GM23248 (cell line): Measurements from ENCODE around the gene CABCOCO1. TPM values are rescaled to one million over a fixed set of nuclear protein-coding genes. Genes with fewer than 3 reads are reported as not detected.

ENCODE experiments used
- DNase-seq: peaks from one replicate; pipeline ENCODE4 v3.0.0-alpha.2; 2015
- H2AFZ ChIP-seq: fragments of 200-600 bp; sonication (generic); 2 replicates; pipeline ENCODE4 v1.6.1; 2016; ENCODE audit warnings: antibody characterized with exemption
- H3F3A ChIP-seq: fragments of 200-600 bp; sonication (generic); 2 replicates; pipeline ENCODE4 v1.6.1; 2016; ENCODE audit warnings: mild to moderate bottlenecking, antibody characterized with exemption, mixed run types; ENCODE audit not compliant: insufficient read depth
- H3K27ac ChIP-seq: fragments of 200-600 bp; sonication (generic); 2 replicates; pipeline ENCODE4 v1.5.1; 2016; ENCODE audit warnings: mild to moderate bottlenecking
- H3K27me3 ChIP-seq: fragments of 200-600 bp; sonication (generic); replicated peaks from 2 replicates; pipeline ENCODE4 v1.6.1; 2016; ENCODE audit warnings: mild to moderate bottlenecking; ENCODE audit not compliant: insufficient read depth
- H3K36me3 ChIP-seq: fragments of 200-600 bp; sonication (generic); 2 replicates; pipeline ENCODE4 v1.6.1; 2016; ENCODE audit warnings: low read depth, mild to moderate bottlenecking
- H3K4me1 ChIP-seq: fragments of 200-600 bp; sonication (generic); 2 replicates; pipeline ENCODE4 v1.6.1; 2016; ENCODE audit warnings: mild to moderate bottlenecking; ENCODE audit not compliant: insufficient read depth
- H3K4me2 ChIP-seq: fragments of 200-600 bp; sonication (generic); one replicate; pipeline ENCODE4 v1.6.1; 2016; ENCODE audit warnings: mild to moderate bottlenecking; ENCODE audit not compliant: unreplicated experiment
- H3K4me3 ChIP-seq: fragments of 200-600 bp; sonication (generic); 2 replicates; pipeline ENCODE4 v1.5.1; 2016; ENCODE audit warnings: mild to moderate bottlenecking
- H3K79me2 ChIP-seq: fragments of 200-600 bp; sonication (generic); 2 replicates; pipeline ENCODE4 v1.6.1; 2016; ENCODE audit warnings: mild to moderate bottlenecking; ENCODE audit not compliant: insufficient read depth
- H3K9ac ChIP-seq: fragments of 200-600 bp; sonication (generic); 2 replicates; pipeline ENCODE4 v1.6.1; 2016; ENCODE audit warnings: mild to moderate bottlenecking
- H3K9me2 ChIP-seq: fragments of 200-600 bp; sonication (generic); 2 replicates; pipeline ENCODE4 v1.6.1; 2016; ENCODE audit warnings: mixed run types, mild to moderate bottlenecking, moderate library complexity; ENCODE audit not compliant: insufficient read depth
- H3K9me3 ChIP-seq: fragments of 200-600 bp; sonication (generic); one replicate; pipeline ENCODE4 v1.6.1; 2017; ENCODE audit warnings: low read depth
- H4K20me1 ChIP-seq: fragments of 200-600 bp; sonication (generic); 2 replicates; pipeline ENCODE4 v1.6.0; 2016; ENCODE audit not compliant: insufficient read depth
- EZH2 ChIP-seq: fragments of 200-600 bp; sonication (generic); IDR thresholded peaks from 2 replicates; pipeline ENCODE4 v1.6.1; 2018; ENCODE audit warnings: antibody characterized with exemption, mild to moderate bottlenecking; ENCODE audit not compliant: insufficient read depth, poor library complexity, severe bottlenecking
- EZH2phosphoT487 ChIP-seq: fragments of 200-600 bp; sonication (generic); IDR thresholded peaks from 2 replicates; pipeline ENCODE4 v1.6.1; 2018; ENCODE audit warnings: antibody characterized with exemption, moderate library complexity, mild to moderate bottlenecking, low read depth; ENCODE audit not compliant: insufficient read depth
- WGBS, 2 experiments: methylation state at CpG; one replicate each; pipeline ENCODE4 v1.1.6; 2015 to 2017; ENCODE audit warnings: low lambda C conversion rate in 2 of 2, low coverage in 1 of 2; ENCODE audit errors: missing lambda C conversion rate in 2 of 2; 5-methylcytosine and 5-hydroxymethylcytosine counted together
- in situ Hi-C: fragments of 300-500 bp; cut with MboI; formaldehyde crosslinking; loops from 2 replicates; pipeline ENCODE4 v1.15.0; 2020
- polyA plus RNA-seq: library from polyadenylated mRNA; unstranded; fragments of >200 nt; fragmentation: Nextera tagmentation; extraction: Ambion mirVana; gene quantifications from 2 replicates; pipeline ENCODE4 v1.2.1, GENCODE V29; 2016
- total RNA-seq: library from RNA; depleted of rRNA; stranded (reverse); fragments of >200 nt; shearing (Covaris generic); gene quantifications from 2 replicates; pipeline ENCODE4 v1.2.3, GENCODE V29; 2014

The CABCOCO1 gene
- total and polyA plus RNA-seq, 2 experiments from 2014 or later: 0.22 to 1.1 TPM

DNA sequence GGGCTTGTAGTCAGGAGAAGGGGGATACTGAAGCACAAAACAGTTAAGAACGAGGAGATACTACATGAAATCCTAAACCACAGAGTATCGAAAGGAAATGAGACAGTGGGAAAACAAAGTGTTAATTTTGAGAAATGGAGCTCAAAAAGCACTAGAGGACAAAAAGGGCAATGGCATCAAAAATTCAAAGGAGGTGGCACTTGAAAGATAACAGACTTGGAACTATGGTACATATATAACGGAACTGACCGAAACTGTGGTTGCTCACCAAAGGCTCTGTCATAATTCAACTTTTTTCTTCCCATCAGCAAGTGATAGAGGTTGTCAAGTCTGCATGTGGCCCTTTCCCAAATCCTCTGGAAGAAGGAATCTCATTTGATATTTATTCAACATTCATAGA, 97.0 kb downstream of the CABCOCO1 start:
- H2AFZ ChIP-seq: no peak overlapping the region
- no peaks in the 10 kb centered on the region for H3K79me2 ChIP-seq
- H3K36me3 ChIP-seq: no peaks in the 10 kb centered on the region
- no peak overlapping the region for H3K4me2 ChIP-seq
- no peaks in the 10 kb centered on the region for H3K9me3 ChIP-seq
- WGBS, 2 experiments: 97 to 98% methylated on average over 4 of the region's 4 CpGs
- H3K9ac ChIP-seq: no peak overlapping the region
- TF ChIP-seq EZH2phosphoT487 (no peak), EZH2 (no peak)
- peaks cover 31% of the 10 kb centered on the region for H3K4me1 ChIP-seq
- H3K27me3 ChIP-seq: no peaks in the 10 kb centered on the region
- H3K9me2 ChIP-seq: no peaks in the 10 kb centered on the region
- no peak overlapping the region for H3K4me3 ChIP-seq
- in situ Hi-C loops: loop anchor here (25.0 kb wide), 1 partner anchor 478 kb away; no protein-coding TSS in a partner anchor
- no peak overlapping the region for H3K27ac ChIP-seq
- no peaks in the 10 kb centered on the region for H4K20me1 ChIP-seq
- peaks cover 13% of the 10 kb centered on the region for H3F3A ChIP-seq
- DNase-seq: no peak

DNA sequence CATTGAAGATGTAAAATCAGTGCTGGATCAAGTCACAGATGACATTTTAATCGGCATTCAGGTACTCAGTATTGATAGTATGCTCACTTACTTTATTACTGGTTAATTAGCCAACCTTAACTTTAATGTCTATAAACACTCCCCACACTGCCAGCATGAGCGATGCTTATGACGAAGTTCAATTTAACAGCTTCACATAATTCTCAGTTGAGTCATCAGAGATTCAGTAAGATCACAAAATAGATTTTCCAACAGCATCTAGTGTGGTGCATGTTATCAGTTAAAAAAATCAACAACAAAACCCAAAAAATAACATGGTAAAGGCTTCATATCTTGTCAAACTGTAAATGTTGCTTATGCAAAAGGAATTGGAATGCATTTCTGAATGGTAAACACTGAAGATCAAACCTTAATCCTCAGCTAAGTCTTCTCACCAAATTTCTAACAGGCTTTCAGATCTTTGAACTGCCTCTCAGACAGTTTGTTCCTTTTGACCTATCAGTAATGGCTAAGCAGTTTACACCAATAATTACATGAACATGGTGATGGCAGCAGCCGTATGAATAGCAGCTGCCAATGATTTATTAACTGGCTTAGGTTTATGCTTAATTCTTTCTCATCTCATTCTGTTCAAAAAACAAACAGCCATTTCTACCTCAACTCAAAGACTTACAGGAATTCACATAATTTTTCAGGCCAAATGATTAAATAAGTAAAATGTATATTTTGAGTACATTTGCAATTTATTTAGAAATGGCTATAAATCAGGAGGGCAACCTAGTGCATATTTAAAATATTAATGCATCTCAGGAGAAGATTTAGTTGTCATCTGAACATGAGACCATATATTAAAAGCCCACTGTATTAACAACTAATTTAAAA, 98.5 kb downstream of the CABCOCO1 start:
- in situ Hi-C loops: loop anchor here (25.0 kb wide), 1 partner anchor 476 kb away; no protein-coding TSS in a partner anchor
- peak; percentile 87 for DNase-seq
- peak overlapping the region; percentile 5; the same call in 1 of the 2 replicates for H3K4me3 ChIP-seq
- no peaks in the 10 kb centered on the region for H3K9me2 ChIP-seq
- no peaks in the 10 kb centered on the region for H4K20me1 ChIP-seq
- WGBS, 2 experiments: 12 to 13% methylated on average over 4 of the region's 4 CpGs
- H2AFZ ChIP-seq: peak overlapping the region; percentile 16; the same call in 1 of the 2 replicates
- peaks cover 11% of the 10 kb centered on the region for H3F3A ChIP-seq
- H3K9ac ChIP-seq: no peak overlapping the region
- no peaks in the 10 kb centered on the region for H3K79me2 ChIP-seq
- H3K27me3 ChIP-seq: no peaks in the 10 kb centered on the region
- no peaks in the 10 kb centered on the region for H3K36me3 ChIP-seq
- peak overlapping the region; percentile 29 for H3K4me2 ChIP-seq
- H3K27ac ChIP-seq: peak overlapping the region; percentile 10
- H3K4me1 ChIP-seq: peaks cover 22% of the 10 kb centered on the region
- no peaks in the 10 kb centered on the region for H3K9me3 ChIP-seq
- TF ChIP-seq EZH2phosphoT487 (no peak), EZH2 (no peak)

DNA sequence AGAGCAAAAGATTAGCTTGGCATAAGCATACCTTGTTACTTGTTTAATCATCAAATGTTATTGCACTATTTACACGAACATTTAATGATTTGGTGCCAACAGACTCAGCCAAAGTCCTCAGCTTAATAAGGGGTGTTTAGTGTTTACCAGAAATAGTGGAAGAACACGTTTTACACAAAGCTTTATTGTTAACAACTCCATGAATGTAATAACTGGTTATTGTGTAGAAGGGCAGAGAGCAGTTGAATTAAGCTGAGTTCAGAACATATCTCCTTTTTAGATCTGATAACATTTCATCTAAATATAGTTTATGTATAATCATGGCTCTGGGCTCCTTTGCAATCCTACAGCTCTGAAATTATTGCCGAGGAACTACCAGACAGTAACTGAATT, 99.1 kb downstream of the CABCOCO1 start:
- in situ Hi-C loops: loop anchor here (25.0 kb wide), 1 partner anchor 475 kb away; no protein-coding TSS in a partner anchor
- TF ChIP-seq EZH2phosphoT487: no peak
- TF ChIP-seq EZH2: no peak
- Histone ChIP-seq H3K4me1 (peaks cover 22% of the 10 kb centered on the region), H3K9me2 (no peaks in the 10 kb centered on the region), H2AFZ (no peak overlapping the region), H3K9ac (no peak overlapping the region), H3K4me2 (no peak overlapping the region), H4K20me1 (no peaks in the 10 kb centered on the region), H3K4me3 (no peak overlapping the region), H3K27ac (no peak overlapping the region), H3K79me2 (no peaks in the 10 kb centered on the region), H3K36me3 (no peaks in the 10 kb centered on the region), H3K9me3 (no peaks in the 10 kb centered on the region), H3K27me3 (no peaks in the 10 kb centered on the region), H3F3A (peaks cover 11% of the 10 kb centered on the region)
- no peak for DNase-seq
- 56 to 60% methylated on average over 3 of the region's 3 CpGs for WGBS, 2 experiments

DNA sequence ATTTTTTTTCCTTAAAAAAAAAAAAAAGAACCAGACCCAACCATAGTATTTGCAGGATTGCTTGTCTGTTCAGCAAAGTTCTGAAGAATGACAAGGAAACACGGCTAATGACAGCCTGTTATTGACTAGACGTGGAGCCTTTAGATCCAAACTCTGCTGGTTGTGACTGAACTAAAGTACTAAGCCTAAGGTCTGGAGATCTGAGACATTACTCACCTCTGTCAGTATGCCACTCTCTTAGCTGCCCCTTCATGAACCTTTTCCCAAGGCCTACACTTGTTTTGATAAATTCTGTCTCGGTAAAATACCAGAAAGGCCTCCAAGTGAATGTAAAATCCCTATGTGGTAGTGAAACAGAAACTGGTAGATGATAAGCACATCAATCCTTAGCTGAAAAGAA, 101.0 kb downstream of the CABCOCO1 start:
- Histone ChIP-seq H3K27ac (no peak overlapping the region), H2AFZ (no peak overlapping the region), H3K9me2 (no peaks in the 10 kb centered on the region), H3K9me3 (no peaks in the 10 kb centered on the region), H4K20me1 (no peaks in the 10 kb centered on the region), H3K36me3 (no peaks in the 10 kb centered on the region), H3K79me2 (no peaks in the 10 kb centered on the region), H3K4me3 (no peak overlapping the region), H3K4me1 (peaks cover 15% of the 10 kb centered on the region), H3K27me3 (no peaks in the 10 kb centered on the region), H3K9ac (no peak overlapping the region), H3K4me2 (no peak overlapping the region), H3F3A (peaks cover 11% of the 10 kb centered on the region)
- TF ChIP-seq EZH2 (no peak), EZH2phosphoT487 (no peak)
- 96 to 98% methylated on average over 3 of the region's 3 CpGs for WGBS, 2 experiments
- in situ Hi-C loops: loop anchor here (25.0 kb wide), 1 partner anchor 474 kb away; no protein-coding TSS in a partner anchor
- DNase-seq: no peak
